ENCODE results near the gene LRRC71.

Gene LRRC71

GRCh38 chr1:156947127-156947526 lies 26.7 kb downstream of the LRRC71 start:
- no peak for DNase-seq (ENCODE audit: low read depth)

GRCh38 chr1:156947818-156948525 lies 27.5 kb downstream of the LRRC71 start:
- no peak for DNase-seq (ENCODE audit: low read depth)

DNA sequence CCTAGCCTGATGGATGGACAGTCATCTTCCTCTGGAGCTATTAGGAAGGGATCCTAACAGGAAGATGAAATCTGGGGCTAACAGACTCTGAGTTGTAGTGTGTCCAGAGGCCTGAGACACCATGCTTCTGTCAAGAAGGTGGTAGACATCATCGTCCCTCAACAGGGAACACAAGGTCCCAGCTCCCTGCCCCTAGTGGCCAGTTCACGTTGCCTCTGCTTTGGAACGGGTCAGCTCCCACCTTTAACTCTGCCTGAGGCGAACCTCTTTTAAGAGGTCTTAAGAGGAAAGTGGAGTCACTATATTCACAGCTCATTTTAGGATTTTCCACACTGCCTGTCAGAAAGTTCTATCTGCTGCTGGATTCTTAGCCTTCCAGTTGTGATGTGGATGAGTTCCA lies 28.3 kb downstream of the LRRC71 start:
- no peak for DNase-seq (ENCODE audit: low read depth)

DNA sequence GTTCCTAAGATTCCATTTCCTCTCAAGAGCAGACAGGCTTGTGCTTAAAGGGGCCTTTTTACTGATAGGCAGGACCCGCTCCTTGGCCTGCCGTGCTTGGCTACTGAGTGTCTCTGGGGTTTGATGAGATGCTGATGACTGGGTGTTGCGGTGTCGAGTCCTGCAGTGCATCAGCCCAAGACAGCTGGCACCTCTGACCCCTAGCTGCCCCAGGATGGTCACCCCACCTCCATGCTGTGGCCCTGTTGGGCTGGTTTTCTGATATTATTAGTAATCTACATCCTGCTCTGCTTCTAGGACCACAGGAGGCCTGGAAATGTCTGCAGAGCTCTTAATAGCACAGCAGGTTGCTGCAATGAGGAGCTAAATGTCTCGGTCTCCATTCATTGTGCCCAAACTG lies 28.7 kb downstream of the LRRC71 start:
- DNase-seq (ENCODE audit: low read depth), result no peak

- DNase-seq (ENCODE audit: low read depth), result no peak
Measured at GRCh38 chr1:156951371-156951770, 30.9 kb downstream of the LRRC71 start.

DNA sequence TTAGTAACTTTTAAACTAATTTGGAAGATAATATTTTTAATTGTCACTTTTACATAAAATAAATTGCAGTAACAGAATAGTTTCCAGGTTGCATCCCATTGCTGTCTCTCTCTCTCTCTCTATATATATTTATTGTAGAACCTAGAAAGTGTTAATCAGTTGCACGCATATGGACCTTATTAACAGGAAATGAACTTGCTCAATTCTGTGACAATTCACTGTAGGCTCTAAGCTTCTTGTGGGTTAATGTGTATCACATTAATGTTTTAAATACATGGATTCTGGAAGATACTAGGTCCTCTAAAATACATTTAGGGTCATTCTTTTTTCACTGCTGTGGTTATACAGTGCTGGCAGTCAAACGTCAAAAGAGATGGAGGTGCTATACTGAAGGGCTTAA lies 33.1 kb downstream of the LRRC71 start:
- DNase-seq (ENCODE audit: low read depth), result no peak

- no peak for DNase-seq (ENCODE audit: low read depth)
Measured at GRCh38 chr1:156956333-156956732, 35.9 kb downstream of the LRRC71 start.

DNA sequence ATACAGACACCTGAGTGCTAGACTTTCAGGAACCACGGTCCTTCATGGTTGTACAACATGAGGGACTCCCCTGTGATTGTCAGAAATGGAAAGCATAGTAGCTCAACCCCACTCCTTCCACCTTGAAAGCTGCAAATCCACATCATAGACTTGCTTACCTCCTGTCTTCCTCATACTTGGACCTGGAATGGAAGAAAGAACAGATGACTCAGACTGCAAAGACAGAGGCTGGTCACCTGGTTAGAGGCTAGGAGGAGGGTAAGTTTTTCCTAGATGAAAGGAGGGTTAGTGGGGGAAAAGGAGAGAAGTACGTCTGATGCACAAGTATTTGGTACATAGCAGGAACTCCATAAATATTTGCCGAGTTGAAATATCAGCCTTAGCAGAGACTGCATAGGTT lies 37.2 kb downstream of the LRRC71 start:
- DNase-seq (ENCODE audit: low read depth), result no peak

- no peak for DNase-seq (ENCODE audit: low read depth)
Measured at GRCh38 chr1:156958247-156958714, 37.8 kb downstream of the LRRC71 start.

- no peak for DNase-seq (ENCODE audit: low read depth)
Measured at GRCh38 chr1:156959414-156959813, 39.0 kb downstream of the LRRC71 start.

DNA sequence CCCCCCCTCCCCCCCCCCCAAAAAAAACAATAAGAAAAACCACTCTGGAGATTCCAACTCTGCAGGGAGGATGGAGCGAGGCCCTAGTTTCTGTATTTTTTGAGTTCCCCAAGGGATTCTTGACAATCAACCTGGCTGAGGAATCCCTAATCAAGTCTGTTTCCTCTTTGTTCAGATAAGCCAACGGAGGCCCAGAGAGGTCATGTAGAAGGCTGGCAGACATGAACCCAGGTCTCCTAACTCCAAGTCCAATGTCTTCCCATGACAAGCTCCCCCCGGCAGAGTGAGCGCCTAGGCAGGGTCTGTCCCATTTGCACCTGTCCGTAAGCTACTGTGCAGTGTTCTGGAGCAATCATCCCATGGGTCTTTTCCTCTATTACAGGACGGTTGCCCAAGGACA lies 39.5 kb downstream of the LRRC71 start:
- DNase-seq (ENCODE audit: low read depth), result no peak

DNA sequence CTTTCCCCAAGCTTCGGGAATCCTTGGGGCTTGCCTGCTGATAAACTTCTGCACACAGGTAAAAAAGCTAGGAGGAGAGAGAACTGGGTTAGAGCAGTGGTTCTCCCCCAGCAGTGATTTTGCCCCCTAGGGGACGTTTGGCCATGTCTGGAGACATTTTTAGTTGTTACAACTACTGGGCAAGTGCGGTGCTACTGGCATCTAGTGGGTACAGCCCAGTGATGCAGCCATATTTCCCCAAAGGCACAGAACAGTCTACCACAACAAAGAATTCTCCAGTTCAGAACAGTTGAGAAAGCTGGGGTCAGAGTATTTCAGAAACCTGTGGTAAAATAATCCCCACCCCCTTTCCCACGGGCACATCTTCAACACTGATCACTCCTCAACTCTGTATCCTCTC lies 41.3 kb downstream of the LRRC71 start:
- no peak for DNase-seq (ENCODE audit: low read depth)

DNA sequence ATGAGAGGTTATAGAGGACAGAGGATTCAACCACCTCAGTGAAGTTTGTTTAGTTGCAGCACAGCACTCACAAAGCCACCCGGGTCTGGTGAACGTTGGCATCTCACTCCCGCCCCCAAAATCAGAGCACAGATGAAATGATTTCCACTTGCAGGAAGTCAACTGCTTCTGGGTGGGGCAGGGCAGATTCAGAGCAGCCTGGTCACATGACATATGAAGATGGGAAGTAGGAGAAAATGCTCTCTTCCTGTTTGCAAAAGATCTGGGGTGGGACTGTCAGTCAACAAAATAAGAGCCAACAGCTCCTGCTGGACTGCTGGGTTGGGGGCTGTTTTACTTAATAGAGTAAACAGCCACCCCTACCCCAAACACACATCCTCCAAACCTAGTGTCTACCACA lies 43.2 kb downstream of the LRRC71 start:
- DNase-seq (ENCODE audit: low read depth), result peak; percentile 8

- DNase-seq (ENCODE audit: low read depth), result no peak
Measured at GRCh38 chr1:156964441-156964840, 44.0 kb downstream of the LRRC71 start.

DNA sequence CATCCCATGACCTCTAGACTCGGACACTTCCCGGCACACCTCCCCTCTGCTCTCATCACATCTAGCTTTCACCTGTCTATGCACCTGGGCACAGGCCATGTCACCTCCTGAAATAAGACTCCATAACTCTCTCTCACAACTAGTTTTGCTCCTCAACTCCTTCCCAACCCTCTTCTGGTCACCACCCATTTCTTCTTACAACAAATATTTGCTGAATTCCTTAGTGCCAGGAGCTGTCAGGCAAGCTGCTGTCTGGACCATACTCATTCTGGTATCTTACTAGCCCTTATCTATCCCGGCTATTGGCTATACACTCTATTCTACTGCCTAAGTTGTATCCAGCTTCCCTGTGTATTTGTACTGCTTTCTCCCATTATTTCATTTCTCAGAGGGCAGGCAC lies 49.1 kb downstream of the LRRC71 start:
- DNase-seq (ENCODE audit: low read depth), result no peak

DNA sequence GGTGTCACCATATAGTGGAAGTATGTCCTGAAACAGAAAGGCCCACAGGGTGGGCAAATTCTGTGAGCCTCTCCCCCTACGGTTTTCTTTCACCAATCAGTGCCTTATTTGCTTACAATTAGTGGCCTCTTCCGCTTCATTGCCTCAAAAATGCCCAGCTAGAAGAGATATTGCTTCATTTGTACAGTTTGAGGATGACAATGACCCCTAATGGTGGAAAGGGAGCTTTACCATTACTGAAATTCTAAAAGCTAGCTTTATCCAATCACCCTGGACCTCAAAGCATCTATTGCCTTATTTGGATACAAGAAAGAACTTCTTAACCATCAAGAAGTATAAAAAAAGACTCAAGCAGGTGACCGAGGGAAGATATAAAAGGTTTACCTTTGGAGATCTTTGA lies 49.6 kb downstream of the LRRC71 start:
- no peak for DNase-seq (ENCODE audit: low read depth)

GRCh38 chr1:156973417-156973816 lies 53.0 kb downstream of the LRRC71 start:
- no peak for DNase-seq (ENCODE audit: low read depth)

DNA sequence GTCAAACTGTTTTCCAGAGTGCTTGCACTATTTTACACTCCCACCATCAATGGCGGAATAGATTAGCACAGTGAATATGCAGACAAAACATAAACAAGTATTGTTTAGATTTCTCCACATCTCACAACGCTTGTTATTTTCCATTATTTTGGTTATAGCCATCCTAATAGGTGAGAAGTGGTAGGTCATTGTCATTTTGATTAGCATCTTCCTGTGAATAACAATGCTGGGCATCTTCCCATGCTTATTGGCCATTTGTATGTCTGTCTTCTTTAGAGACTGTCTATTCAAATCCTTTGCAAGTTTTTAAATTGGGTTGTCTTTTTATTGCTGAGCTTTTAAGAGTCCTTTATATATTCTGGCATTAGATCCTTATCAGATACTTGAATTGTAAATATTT lies 54.7 kb downstream of the LRRC71 start:
- no peak for DNase-seq (ENCODE audit: low read depth)

GRCh38 chr1:156980551-156980950 lies 60.1 kb downstream of the LRRC71 start:
- DNase-seq (ENCODE audit: low read depth), result no peak
